ENCODE measurements around the gene ITSN1. TPM values are rescaled to one million over a fixed set of nuclear protein-coding genes. Genes with fewer than 3 reads are reported as not detected.

ITSN1 gene
- total RNA-seq, 2 donors from 2014 or later: 15.0 to 47.5 TPM

GRCh38 chr21:33774551-33774950 lies 132.2 kb downstream of the ITSN1 start:
- Histone ChIP-seq H3K36me3 (replicated peaks in 1 of 2; ENCODE audit: insufficient read depth in 1 of 2, low read depth in 2 of 2) (peaks cover 0 to 2% of the 10 kb centered on the region in 2 donors), H3K9me3 (no peaks in the 10 kb centered on the region), H3K27ac (no peak overlapping the region), H3K27me3 (no peaks in the 10 kb centered on the region), H3K4me1 (no peaks in the 10 kb centered on the region), H3K4me3 (no peak overlapping the region)
- intact Hi-C loops (cut with DNase I): no loop called here
- no peak for DNase-seq
- WGBS, 2 donors: 64 to 68% methylated on average over 4 of the region's 4 CpGs
- no peak for ATAC-seq
- TF ChIP-seq POLR2A (IDR thresholded peaks at IDR 0.05): no peak
- TF ChIP-seq, protein P1, sequence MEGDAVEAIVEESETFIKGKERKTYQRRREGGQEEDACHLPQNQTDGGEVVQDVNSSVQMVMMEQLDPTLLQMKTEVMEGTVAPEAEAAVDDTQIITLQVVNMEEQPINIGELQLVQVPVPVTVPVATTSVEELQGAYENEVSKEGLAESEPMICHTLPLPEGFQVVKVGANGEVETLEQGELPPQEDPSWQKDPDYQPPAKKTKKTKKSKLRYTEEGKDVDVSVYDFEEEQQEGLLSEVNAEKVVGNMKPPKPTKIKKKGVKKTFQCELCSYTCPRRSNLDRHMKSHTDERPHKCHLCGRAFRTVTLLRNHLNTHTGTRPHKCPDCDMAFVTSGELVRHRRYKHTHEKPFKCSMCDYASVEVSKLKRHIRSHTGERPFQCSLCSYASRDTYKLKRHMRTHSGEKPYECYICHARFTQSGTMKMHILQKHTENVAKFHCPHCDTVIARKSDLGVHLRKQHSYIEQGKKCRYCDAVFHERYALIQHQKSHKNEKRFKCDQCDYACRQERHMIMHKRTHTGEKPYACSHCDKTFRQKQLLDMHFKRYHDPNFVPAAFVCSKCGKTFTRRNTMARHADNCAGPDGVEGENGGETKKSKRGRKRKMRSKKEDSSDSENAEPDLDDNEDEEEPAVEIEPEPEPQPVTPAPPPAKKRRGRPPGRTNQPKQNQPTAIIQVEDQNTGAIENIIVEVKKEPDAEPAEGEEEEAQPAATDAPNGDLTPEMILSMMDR (IDR thresholded peaks at IDR 0.05): no peak

- Histone ChIP-seq H3K4me1 (no peaks in the 10 kb centered on the region), H3K27ac (no peak overlapping the region), H3K27me3 (no peaks in the 10 kb centered on the region), H3K9me3 (no peaks in the 10 kb centered on the region), H3K4me3 (no peak overlapping the region), H3K36me3 (replicated peaks in 1 of 2; ENCODE audit: insufficient read depth in 1 of 2, low read depth in 2 of 2) (peaks cover 0 to 2% of the 10 kb centered on the region in 2 donors)
- intact Hi-C loops (cut with DNase I): no loop called here
- ATAC-seq: no peak
- no peak for DNase-seq
- WGBS, 2 donors: 45 to 49% methylated on average over 2 of the region's 2 CpGs
- no peak for TF ChIP-seq POLR2A (IDR thresholded peaks at IDR 0.05)
- TF ChIP-seq, protein P1 (IDR thresholded peaks at IDR 0.05): no peak
These were observed 133.0 kb downstream of the ITSN1 start for GRCh38 chr21:33775100-33775828.

GRCh38 chr21:33780631-33781030 lies 138.3 kb downstream of the ITSN1 start:
- ATAC-seq (no peak), DNase-seq (no peak)
- Histone ChIP-seq H3K4me1 (no peaks in the 10 kb centered on the region), H3K27me3 (no peaks in the 10 kb centered on the region), H3K4me3 (no peak overlapping the region), H3K9me3 (no peaks in the 10 kb centered on the region), H3K27ac (no peak overlapping the region), H3K36me3 (replicated peaks in 1 of 2; ENCODE audit: insufficient read depth in 1 of 2, low read depth in 2 of 2) (no peaks in the 10 kb centered on the region)
- intact Hi-C loops (cut with DNase I): no loop called here
- WGBS, 2 donors: 89 to 97% methylated on average over 2 of the region's 2 CpGs
- TF ChIP-seq, protein P1 (IDR thresholded peaks at IDR 0.05): no peak
- no peak for TF ChIP-seq POLR2A (IDR thresholded peaks at IDR 0.05)

GRCh38 chr21:33781121-33781520 lies 138.8 kb downstream of the ITSN1 start:
- 92 to 98% methylated on average over 2 of the region's 2 CpGs for WGBS, 2 donors
- DNase-seq (no peak), ATAC-seq (no peak)

More at GRCh38 chr21:33781121-33781520, 138.8 kb downstream of the ITSN1 start:
- intact Hi-C loops (cut with DNase I): no loop called here
- Histone ChIP-seq H3K4me1 (no peaks in the 10 kb centered on the region), H3K4me3 (no peak overlapping the region), H3K27me3 (no peaks in the 10 kb centered on the region), H3K9me3 (no peaks in the 10 kb centered on the region), H3K27ac (no peak overlapping the region), H3K36me3 (replicated peaks in 1 of 2; ENCODE audit: insufficient read depth in 1 of 2, low read depth in 2 of 2) (no peaks in the 10 kb centered on the region)
- TF ChIP-seq, protein P1 (IDR thresholded peaks at IDR 0.05): no peak
- TF ChIP-seq POLR2A (IDR thresholded peaks at IDR 0.05): no peak

Data from body of pancreas (tissue), 4 donors.